HG03565 (cell line): ENCODE data around the gene HELZ2.

Source experiments
- ATAC-seq: cut with Tn5 transposase; IDR thresholded peaks from one replicate; pipeline ENCODE4 v1.9.1; 2021; ENCODE audit warnings: mild to moderate bottlenecking, moderate library complexity; ENCODE audit not compliant: unreplicated experiment

The HELZ2 gene

GRCh38 chr20:63527184-63527583 is 46.9 kb downstream of the HELZ2 start:
- ATAC-seq = no peak

DNA sequence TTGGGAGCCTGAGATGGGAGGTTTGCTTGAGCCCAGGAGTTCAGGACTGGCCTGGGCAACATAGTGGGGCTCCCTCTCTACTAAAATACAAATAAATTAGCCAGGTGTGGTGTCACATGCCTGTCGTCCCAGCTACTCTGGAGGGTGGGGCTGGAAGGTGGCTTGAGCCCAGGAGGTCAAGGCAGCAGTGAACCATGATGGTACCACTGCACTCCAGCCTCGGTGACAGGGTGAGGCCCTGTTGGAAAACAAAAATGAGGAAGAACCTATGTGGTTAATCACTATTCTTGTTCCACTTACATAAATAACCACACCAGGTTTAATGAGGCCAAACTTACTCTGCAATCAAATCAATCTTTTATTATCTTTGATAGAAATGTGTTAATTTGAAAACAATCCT is 48.1 kb downstream of the HELZ2 start:
- no peak for ATAC-seq

DNA sequence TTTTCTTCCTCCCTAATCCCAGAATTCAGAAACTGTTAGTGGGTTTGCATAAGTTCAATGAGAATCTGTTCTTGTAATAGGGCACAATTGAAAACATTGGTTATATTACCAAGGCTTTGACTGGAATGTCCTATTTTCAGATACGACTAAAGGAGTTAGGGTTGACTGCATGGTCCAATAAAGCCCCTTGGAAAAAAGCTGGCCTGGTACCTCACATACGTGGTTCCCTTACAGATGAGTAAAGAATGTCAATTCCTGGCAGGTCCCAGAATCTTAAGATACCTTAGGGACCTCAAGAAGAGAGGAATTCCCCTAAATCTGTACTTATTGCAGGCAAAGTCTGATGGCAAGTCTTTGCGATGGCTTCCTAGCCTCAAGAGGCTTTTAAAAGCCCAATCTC is 48.9 kb downstream of the HELZ2 start:
- ATAC-seq = no peak
